ENCODE measurements around the gene FGFR2. TPM values are rescaled to one million over a fixed set of nuclear protein-coding genes. Genes with fewer than 3 reads are reported as not detected.

Gene FGFR2
- total and polyA plus RNA-seq, 9 of the 15 experiments (the other 6 are each of a cell fraction or from before 2014, with no cell fraction given), result 0.20 TPM; not detected in 8

DNA sequence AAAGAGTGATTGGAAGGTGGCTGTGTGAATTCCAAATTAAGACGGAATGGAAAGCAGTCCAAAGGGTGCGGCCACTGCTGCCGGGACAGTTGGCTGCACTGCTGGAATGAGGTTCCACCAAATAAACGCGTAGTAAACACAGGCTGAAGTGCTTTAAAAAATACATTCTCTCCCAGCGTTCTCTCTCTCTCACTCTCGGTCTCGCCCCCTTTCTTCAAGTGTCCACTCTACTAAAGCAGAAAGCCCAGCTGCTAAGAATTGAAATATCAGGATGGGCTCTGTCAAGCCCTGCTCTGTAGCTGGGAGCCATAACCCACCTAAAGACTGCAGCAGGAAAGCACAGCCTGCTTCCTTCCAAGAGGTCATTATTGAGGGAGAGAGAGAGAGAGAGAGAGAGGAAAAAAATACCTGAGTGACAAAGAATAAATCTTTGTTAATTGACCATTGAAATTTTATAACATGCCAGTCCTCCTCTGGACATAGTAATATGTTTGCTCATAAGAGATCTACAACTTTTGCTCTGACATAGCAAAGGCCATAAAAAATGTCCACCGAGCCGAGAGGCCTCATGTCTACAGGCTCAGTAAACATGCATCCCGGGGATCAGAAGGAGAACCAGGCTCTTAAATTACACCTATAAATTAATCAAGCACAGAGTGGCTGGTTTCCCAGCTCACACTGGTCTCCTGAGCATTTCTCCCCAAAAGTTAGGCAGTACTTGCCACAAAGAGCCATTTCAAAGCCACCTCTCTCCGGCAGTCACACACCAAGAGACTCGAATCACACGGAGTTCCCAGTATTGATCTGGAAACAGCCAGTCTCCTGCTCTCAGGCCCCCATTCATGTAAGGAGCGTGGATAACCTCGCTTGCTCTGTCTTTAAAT is 72.8 kb downstream of the FGFR2 start:
- no TSS peak for BruUV-seq (replicated peaks)
- ATAC-seq, result no peak

More for the DNA sequence above, 72.8 kb downstream of the FGFR2 start:
- 0% methylated on average over 13 of the region's 16 CpGs for WGBS (ENCODE audit: insufficient coverage, low coverage, missing lambda C conversion rate)
- peaks cover 0 to 10% of the 10 kb centered on the region in 2 experiments; a peak in 1 of 5 replicates for H3K27me3 ChIP-seq (ENCODE audit: control insufficient read depth in 2 of 2, insufficient read depth in 2 of 2, low read length in 2 of 2)
- no peak overlapping the region for H2AFZ ChIP-seq (ENCODE audit: low read depth, low read length)
- DNase-seq (ENCODE audit: extremely low read depth in 1 of 4, low spot score in 3 of 4) (no peak), FAIRE-seq (no peak)
- POLR2A ChIA-PET, result no interaction called here
- no peaks in the 10 kb centered on the region for H3K9me3 ChIP-seq (replicated peaks; ENCODE audit: control insufficient read depth, insufficient read depth, low read depth, low read length)
- intact Hi-C loops (cut with micrococcal nuclease), result no loop called here
- H3K9ac ChIP-seq (ENCODE audit: insufficient read depth in 1 of 2, low read depth in 2 of 2, low read length in 2 of 2), result no peak overlapping the region
- no peak overlapping the region for H3K4me2 ChIP-seq (ENCODE audit: insufficient read depth, low read length)
- H3K36me3 ChIP-seq (ENCODE audit: control insufficient read depth, insufficient read depth, low read length), result no peaks in the 10 kb centered on the region
- no peak for TF ChIP-seq ZFP1 (CRISPR knock-in tag; IDR thresholded peaks at IDR 0.05)
- TF ChIP-seq, protein P1, sequence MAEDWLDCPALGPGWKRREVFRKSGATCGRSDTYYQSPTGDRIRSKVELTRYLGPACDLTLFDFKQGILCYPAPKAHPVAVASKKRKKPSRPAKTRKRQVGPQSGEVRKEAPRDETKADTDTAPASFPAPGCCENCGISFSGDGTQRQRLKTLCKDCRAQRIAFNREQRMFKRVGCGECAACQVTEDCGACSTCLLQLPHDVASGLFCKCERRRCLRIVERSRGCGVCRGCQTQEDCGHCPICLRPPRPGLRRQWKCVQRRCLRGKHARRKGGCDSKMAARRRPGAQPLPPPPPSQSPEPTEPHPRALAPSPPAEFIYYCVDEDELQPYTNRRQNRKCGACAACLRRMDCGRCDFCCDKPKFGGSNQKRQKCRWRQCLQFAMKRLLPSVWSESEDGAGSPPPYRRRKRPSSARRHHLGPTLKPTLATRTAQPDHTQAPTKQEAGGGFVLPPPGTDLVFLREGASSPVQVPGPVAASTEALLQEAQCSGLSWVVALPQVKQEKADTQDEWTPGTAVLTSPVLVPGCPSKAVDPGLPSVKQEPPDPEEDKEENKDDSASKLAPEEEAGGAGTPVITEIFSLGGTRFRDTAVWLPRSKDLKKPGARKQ (CRISPR knock-in tag; IDR thresholded peaks at IDR 0.05), result no peak
- no peak for TF ChIP-seq POLR2A (conservative IDR thresholded peaks at IDR 0.05)
- no peak for TF ChIP-seq RBM15 (IDR thresholded peaks at IDR 0.05; ENCODE audit: insufficient read depth, low read length)
- TF ChIP-seq U2AF1 (optimal IDR thresholded peaks at IDR 0.05; ENCODE audit: low read depth, low read length), result no peak
- no peak for TF ChIP-seq KDM4B (IDR thresholded peaks at IDR 0.05; ENCODE audit: borderline replicate concordance in 2 of 2, low read depth in 1 of 2)
- no peak for TF ChIP-seq MEF2D (tag; conservative IDR thresholded peaks at IDR 0.05; ENCODE audit: low read depth)
- TF ChIP-seq, protein P2, sequence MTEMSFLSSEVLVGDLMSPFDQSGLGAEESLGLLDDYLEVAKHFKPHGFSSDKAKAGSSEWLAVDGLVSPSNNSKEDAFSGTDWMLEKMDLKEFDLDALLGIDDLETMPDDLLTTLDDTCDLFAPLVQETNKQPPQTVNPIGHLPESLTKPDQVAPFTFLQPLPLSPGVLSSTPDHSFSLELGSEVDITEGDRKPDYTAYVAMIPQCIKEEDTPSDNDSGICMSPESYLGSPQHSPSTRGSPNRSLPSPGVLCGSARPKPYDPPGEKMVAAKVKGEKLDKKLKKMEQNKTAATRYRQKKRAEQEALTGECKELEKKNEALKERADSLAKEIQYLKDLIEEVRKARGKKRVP (CRISPR knock-in tag; IDR thresholded peaks at IDR 0.05), result no peak
- TF ChIP-seq, protein P3, sequence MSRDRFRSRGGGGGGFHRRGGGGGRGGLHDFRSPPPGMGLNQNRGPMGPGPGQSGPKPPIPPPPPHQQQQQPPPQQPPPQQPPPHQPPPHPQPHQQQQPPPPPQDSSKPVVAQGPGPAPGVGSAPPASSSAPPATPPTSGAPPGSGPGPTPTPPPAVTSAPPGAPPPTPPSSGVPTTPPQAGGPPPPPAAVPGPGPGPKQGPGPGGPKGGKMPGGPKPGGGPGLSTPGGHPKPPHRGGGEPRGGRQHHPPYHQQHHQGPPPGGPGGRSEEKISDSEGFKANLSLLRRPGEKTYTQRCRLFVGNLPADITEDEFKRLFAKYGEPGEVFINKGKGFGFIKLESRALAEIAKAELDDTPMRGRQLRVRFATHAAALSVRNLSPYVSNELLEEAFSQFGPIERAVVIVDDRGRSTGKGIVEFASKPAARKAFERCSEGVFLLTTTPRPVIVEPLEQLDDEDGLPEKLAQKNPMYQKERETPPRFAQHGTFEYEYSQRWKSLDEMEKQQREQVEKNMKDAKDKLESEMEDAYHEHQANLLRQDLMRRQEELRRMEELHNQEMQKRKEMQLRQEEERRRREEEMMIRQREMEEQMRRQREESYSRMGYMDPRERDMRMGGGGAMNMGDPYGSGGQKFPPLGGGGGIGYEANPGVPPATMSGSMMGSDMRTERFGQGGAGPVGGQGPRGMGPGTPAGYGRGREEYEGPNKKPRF (IDR thresholded peaks at IDR 0.05; ENCODE audit: low read depth, low read length), result no peak
- TF ChIP-seq TAF1 (IDR thresholded peaks at IDR 0.05; ENCODE audit: control insufficient read depth, extremely low read depth, insufficient read depth, low read length, severe bottlenecking), result no peak
- TF ChIP-seq KLF10 (CRISPR knock-in tag; IDR thresholded peaks at IDR 0.05), result no peak
- TF ChIP-seq, protein P4, sequence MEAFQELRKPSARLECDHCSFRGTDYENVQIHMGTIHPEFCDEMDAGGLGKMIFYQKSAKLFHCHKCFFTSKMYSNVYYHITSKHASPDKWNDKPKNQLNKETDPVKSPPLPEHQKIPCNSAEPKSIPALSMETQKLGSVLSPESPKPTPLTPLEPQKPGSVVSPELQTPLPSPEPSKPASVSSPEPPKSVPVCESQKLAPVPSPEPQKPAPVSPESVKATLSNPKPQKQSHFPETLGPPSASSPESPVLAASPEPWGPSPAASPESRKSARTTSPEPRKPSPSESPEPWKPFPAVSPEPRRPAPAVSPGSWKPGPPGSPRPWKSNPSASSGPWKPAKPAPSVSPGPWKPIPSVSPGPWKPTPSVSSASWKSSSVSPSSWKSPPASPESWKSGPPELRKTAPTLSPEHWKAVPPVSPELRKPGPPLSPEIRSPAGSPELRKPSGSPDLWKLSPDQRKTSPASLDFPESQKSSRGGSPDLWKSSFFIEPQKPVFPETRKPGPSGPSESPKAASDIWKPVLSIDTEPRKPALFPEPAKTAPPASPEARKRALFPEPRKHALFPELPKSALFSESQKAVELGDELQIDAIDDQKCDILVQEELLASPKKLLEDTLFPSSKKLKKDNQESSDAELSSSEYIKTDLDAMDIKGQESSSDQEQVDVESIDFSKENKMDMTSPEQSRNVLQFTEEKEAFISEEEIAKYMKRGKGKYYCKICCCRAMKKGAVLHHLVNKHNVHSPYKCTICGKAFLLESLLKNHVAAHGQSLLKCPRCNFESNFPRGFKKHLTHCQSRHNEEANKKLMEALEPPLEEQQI (IDR thresholded peaks at IDR 0.05), result no peak
- no peak for TF ChIP-seq MCM2 (IDR thresholded peaks at IDR 0.05; ENCODE audit: low read depth)
- TF ChIP-seq NCOA1 (IDR thresholded peaks at IDR 0.05; ENCODE audit: low read depth), result no peak
- no peak for TF ChIP-seq ZFPM2 (CRISPR knock-in tag; IDR thresholded peaks at IDR 0.05)
- no peak overlapping the region for H3K27ac ChIP-seq (ENCODE audit: extremely low read depth, low read depth, low read length)
- CTCF ChIA-PET (ENCODE audit: low intra/inter-chr PET ratio), result no interaction called here
- no peaks in the 10 kb centered on the region for H3K9me1 ChIP-seq (ENCODE audit: control insufficient read depth, insufficient read depth, low read length)
- H3K4me1 ChIP-seq (replicated peaks in 1 of 2; ENCODE audit: control insufficient read depth in 2 of 2, insufficient read depth in 2 of 2, low read length in 2 of 2), result no peaks in the 10 kb centered on the region
- in situ Hi-C loops (cut with MboI), result no loop called here
- H4K20me1 ChIP-seq (replicated peaks; ENCODE audit: control insufficient read depth, insufficient read depth, low read length), result no peaks in the 10 kb centered on the region
- no peaks in the 10 kb centered on the region for H3K79me2 ChIP-seq (ENCODE audit: control insufficient read depth, insufficient read depth, low read length)
- H3K4me3 ChIP-seq, result no peak overlapping the region
